K562 (cell line): ENCODE results near the gene CALD1. TPM values are rescaled to one million over a fixed set of nuclear protein-coding genes. Genes with fewer than 3 reads are reported as not detected.

Source experiments
- ATAC-seq: fragments of 200-7000 bp; cut with Tn5 transposase; 3 replicates; pipeline ENCODE4 v1.9.1; 2020; ENCODE audit warnings: moderate library complexity
- BruUV-seq: library from RNA; stranded (reverse); fragments of 400-500 nt; replicated peaks from 2 replicates; lab custom pipeline; 2021; lab: Mats Ljungman, UMichigan
- CTCF ChIA-PET: fragments of 300-600 bp; formaldehyde crosslinking; extraction: SDS; loops from one replicate; lab custom pipeline; 2021; ENCODE audit warnings: low intra/inter-chr PET ratio; lab: Yijun Ruan, JAX
- POLR2A ChIA-PET: fragments of 300-600, 350-650 bp; sonication (Branson Sonifier 250); formaldehyde crosslinking; extraction: SDS; loops from one replicate; lab custom pipeline; 2021; ENCODE audit warnings: antibody characterized with exemption, inconsistent platforms; lab: Yijun Ruan, JAX
- DNase-seq, 4 experiments: peaks; one replicate each; pipeline versions ENCODE4 v3.0.0 to v3.0.0-alpha.2; 2011 to 2018; ENCODE audit warnings: low spot score in 3 of 4, mixed read lengths in 3 of 4; ENCODE audit errors: extremely low read depth in 1 of 4
- FAIRE-seq: peaks from 2 replicates; lab custom pipeline; 2011; peaks lifted over from hg19 to GRCh38; lab: Jason Lieb, UNC
- H2AFZ ChIP-seq: 2 replicates; pipeline ENCODE4 v1.6.0; 2011; ENCODE audit warnings: low read depth, low read length, control low read depth, inconsistent platforms
- H3K27ac ChIP-seq: fragments of 200-600 bp; 3 replicates; pipeline ENCODE4 v1.8.0; 2011; ENCODE audit warnings: low read depth, mild to moderate bottlenecking, control low read depth, inconsistent platforms, low read length, moderate library complexity, mixed read lengths; ENCODE audit errors: extremely low read depth
- H3K27me3 ChIP-seq, 2 experiments: fragments of 300-600 bp in 1 of 2; 2 replicates in 1 of 2; 3 replicates in 1 of 2; pipeline versions ENCODE4 v1.6.0 to v1.8.0; 2011; ENCODE audit warnings: inconsistent platforms in 2 of 2, low read length in 2 of 2, mild to moderate bottlenecking in 1 of 2, mixed read lengths in 1 of 2, moderate library complexity in 1 of 2; ENCODE audit not compliant: control insufficient read depth in 2 of 2, insufficient read depth in 2 of 2
- H3K36me3 ChIP-seq: fragments of 300-600 bp; 3 replicates; pipeline ENCODE4 v1.8.0; 2011; ENCODE audit warnings: mild to moderate bottlenecking, low read length, inconsistent platforms; ENCODE audit not compliant: control insufficient read depth, insufficient read depth
- H3K4me1 ChIP-seq, 2 experiments: fragments of 200-600 bp in 1 of 2; replicated peaks in 1 of 2; 2 replicates in 1 of 2; 3 replicates in 1 of 2; pipeline versions ENCODE4 v1.5.1 to v1.8.0; 2011; ENCODE audit warnings: inconsistent platforms in 2 of 2, low read length in 2 of 2, mild to moderate bottlenecking in 1 of 2, mixed read lengths in 1 of 2, moderate library complexity in 1 of 2; ENCODE audit not compliant: control insufficient read depth in 2 of 2, insufficient read depth in 2 of 2
- H3K4me2 ChIP-seq: 2 replicates; pipeline ENCODE4 v1.6.1; 2011; ENCODE audit warnings: low read length, control low read depth, inconsistent platforms, mixed read lengths; ENCODE audit not compliant: insufficient read depth
- H3K4me3 ChIP-seq: fragments of 200-600 bp; sonication (generic), shearing (Covaris generic); 2 replicates; pipeline ENCODE4 v1.5.1; 2016; ENCODE audit warnings: control low read depth, inconsistent platforms
- H3K79me2 ChIP-seq: fragments of 200-600 bp; 3 replicates; pipeline ENCODE4 v1.8.0; 2011; ENCODE audit warnings: low read length, inconsistent platforms; ENCODE audit not compliant: control insufficient read depth, insufficient read depth
- H3K9ac ChIP-seq, 2 experiments: 2 replicates each; pipeline versions ENCODE4 v1.6.0 to v1.6.1; 2011; ENCODE audit warnings: low read depth in 2 of 2, low read length in 2 of 2, control low read depth in 1 of 2, inconsistent platforms in 1 of 2, mild to moderate bottlenecking in 1 of 2, mixed read lengths in 1 of 2; ENCODE audit not compliant: insufficient read depth in 1 of 2
- H3K9me1 ChIP-seq: one replicate; pipeline ENCODE4 v1.6.0; 2011; ENCODE audit warnings: inconsistent platforms, mild to moderate bottlenecking, low read length, moderate library complexity; ENCODE audit not compliant: control insufficient read depth, insufficient read depth
- H3K9me3 ChIP-seq: replicated peaks from 2 replicates; pipeline ENCODE4 v1.5.1; 2011; ENCODE audit warnings: low read depth, low read length, inconsistent platforms; ENCODE audit not compliant: control insufficient read depth, insufficient read depth
- H4K20me1 ChIP-seq: replicated peaks from 2 replicates; pipeline ENCODE4 v1.6.1; 2011; ENCODE audit warnings: low read length, inconsistent platforms, mixed read lengths; ENCODE audit not compliant: control insufficient read depth, insufficient read depth
- ATF1 ChIP-seq, 2 experiments: fragments of 450-650 bp in 1 of 2; IDR thresholded peaks; 2 replicates each; pipeline ENCODE4 v1.6.1; 2016; ENCODE audit warnings: missing compliant biosample characterization in 1 of 2, missing genetic modification characterization in 1 of 2
- FOXJ2 ChIP-seq: fragments of 200-800 bp; sonication (Bioruptor generic); IDR thresholded peaks from 2 replicates; pipeline ENCODE4 v1.6.1; 2016; ENCODE audit warnings: missing genetic modification characterization, missing compliant biosample characterization
- HDAC6 ChIP-seq: IDR thresholded peaks from 2 replicates; pipeline ENCODE4 v1.6.1; 2012; ENCODE audit warnings: low read depth, mild to moderate bottlenecking, control low read depth, inconsistent platforms, low read length, moderate library complexity
- HMGXB4 ChIP-seq: sonication (generic); formaldehyde crosslinking; IDR thresholded peaks from 2 replicates; pipeline ENCODE4 v1.8.1; 2023; ENCODE audit warnings: mild to moderate bottlenecking, missing genetic modification reagents
- NCOA1 ChIP-seq: fragments of 450-650 bp; IDR thresholded peaks from 2 replicates; pipeline ENCODE4 v1.6.1; 2016; ENCODE audit warnings: low read depth
- SMARCC2 ChIP-seq: fragments of 450-650 bp; IDR thresholded peaks from 2 replicates; pipeline ENCODE4 v1.6.1; 2017; ENCODE audit warnings: antibody characterized with exemption, moderate library complexity, mild to moderate bottlenecking, low read depth
- ZNF146 ChIP-seq: IDR thresholded peaks from one replicate; pipeline ENCODE4 v1.6.1; 2018; ENCODE audit warnings: missing compliant biosample characterization; ENCODE audit not compliant: unreplicated experiment
- ZNF184 ChIP-seq: sonication (generic); formaldehyde crosslinking; IDR thresholded peaks from 2 replicates; pipeline ENCODE4 v1.5.0; 2020; ENCODE audit warnings: missing genetic modification reagents
- WGBS: fragments of 100-300 bp; shearing (Covaris generic); methylation state at CpG from one replicate; pipeline ENCODE4 v1.1.6; 2016; ENCODE audit warnings: low coverage, mixed read lengths; ENCODE audit not compliant: insufficient coverage; ENCODE audit errors: missing lambda C conversion rate; 5-methylcytosine and 5-hydroxymethylcytosine counted together
- in situ Hi-C: fragments of 300-500 bp; cut with MboI; formaldehyde crosslinking; loops from 4 replicates; pipeline ENCODE4 v1.15.0; 2018; ENCODE audit warnings: inconsistent platforms, mixed read lengths
- intact Hi-C: fragments of 100-400 bp; cut with micrococcal nuclease; formaldehyde crosslinking; loops from 2 replicates; pipeline ENCODE4 v1.14.2; 2022
- polyA plus RNA-seq, 8 experiments: library from polyadenylated mRNA; depleted of rRNA in 4 of 8; stranded (reverse) in 5 of 8; unstranded in 3 of 8; fragments of >200 nt; fragmentation: Nextera tagmentation in 2 of 8; fragmentation: Illumina TruSeq in 1 of 8; extraction: Ambion mirVana in 2 of 8; extraction: Trizol in 1 of 8; gene quantifications; 2 replicates each; pipeline versions ENCODE4 v1.2.1 to v1.2.3, GENCODE V29; 2011 to 2014; ENCODE audit warnings: inconsistent platforms in 1 of 8, missing spikeins in 1 of 8
- total RNA-seq, 7 experiments: library from RNA; depleted of rRNA in 6 of 7; stranded (reverse); fragments of >200 nt in 6 of 7; fragmentation: Illumina TruSeq in 2 of 7; extraction: Trizol in 2 of 7; gene quantifications; 2 replicates each; pipeline versions ENCODE4 v1.2.1 to v1.2.3, GENCODE V29; 2011 to 2021; ENCODE audit warnings: low replicate concordance in 1 of 7

Gene CALD1
- total and polyA plus RNA-seq, 9 of the 15 experiments (the other 6 are each of a cell fraction or from before 2014, with no cell fraction given) = 0.40 TPM; not detected in 8

DNA sequence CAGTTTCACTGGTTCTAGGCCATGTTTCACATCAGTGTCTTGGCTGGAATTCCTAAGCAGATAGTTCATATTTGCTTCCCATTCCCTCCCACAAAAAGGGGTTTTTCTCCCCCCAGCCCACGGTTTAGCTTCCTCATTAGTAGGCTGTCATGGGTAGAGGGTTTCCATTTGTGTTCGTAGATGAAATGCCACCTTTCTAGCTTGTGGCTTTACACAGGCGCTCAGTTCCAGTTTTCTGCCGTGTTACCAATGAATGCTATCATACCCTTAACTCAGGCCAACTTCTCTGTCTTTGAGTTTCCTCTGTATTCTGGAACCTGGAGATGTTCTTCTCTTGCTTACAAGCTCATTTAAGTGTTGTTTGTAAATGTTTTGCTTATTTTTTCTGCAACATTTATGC, 26.8 kb downstream of the CALD1 start:
- DNase-seq = no peak
- intact Hi-C loops (no loop called here), in situ Hi-C loops (no loop called here)
- FAIRE-seq = no peak
- Histone ChIP-seq H3K9ac (no peak overlapping the region), H3K4me3 (no peak overlapping the region), H3K9me3 (no peaks in the 10 kb centered on the region), H3K4me2 (no peak overlapping the region), H3K9me1 (no peaks in the 10 kb centered on the region), H3K27me3 (peaks cover 3 to 11% of the 10 kb centered on the region in 2 experiments; a peak in 3 of 5 replicates), H4K20me1 (no peaks in the 10 kb centered on the region), H3K4me1 (no peaks in the 10 kb centered on the region), H3K79me2 (no peaks in the 10 kb centered on the region), H3K27ac (no peak overlapping the region), H3K36me3 (no peaks in the 10 kb centered on the region), H2AFZ (no peak overlapping the region)
- no peak for ATAC-seq
- POLR2A ChIA-PET = interaction anchor here (1.6 kb wide), 1 partner anchor 9 kb away, joined by 4 read pairs; no protein-coding TSS in a partner anchor
- no TSS peak for BruUV-seq
- CTCF ChIA-PET = no interaction called here
- TF ChIP-seq HMGXB4 (CRISPR knock-in tag) (no peak), ZNF146 (CRISPR knock-in tag) (no peak), HDAC6 (no peak), NCOA1 (no peak), SMARCC2 (no peak), ZNF184 (CRISPR knock-in tag) (no peak), ATF1 (CRISPR knock-in tag; IDR thresholded peaks at IDR 0.05) (no peak), ATF1 (tag; IDR thresholded peaks at IDR 0.05) (no peak), FOXJ2 (tag) (no peak)
- WGBS = 0% methylated on average over 4 of the region's 4 CpGs
